Gastroesophageal sphincter (tissue), 4 donors: ENCODE data around the gene TAS2R1. TPM values are rescaled to one million over a fixed set of nuclear protein-coding genes. Genes with fewer than 3 reads are reported as not detected.

ENCODE experiments used
- ATAC-seq: fragments of 150-250 bp; one replicate; pipeline ENCODE4 v1.9.1; 2016; ENCODE audit warnings: mild to moderate bottlenecking, moderate library complexity
- H3K27ac ChIP-seq, 4 donors: fragments of 200-600 bp; sonication (generic) in 3 of 4; 1 replicate in 3 of 4; 2 replicates in 1 of 4; pipeline ENCODE4 v1.5.1; 2016 to 2019
- H3K27me3 ChIP-seq: fragments of 200-600 bp; sonication (generic); one replicate; pipeline ENCODE4 v1.5.1; 2019
- H3K36me3 ChIP-seq, 2 donors: fragments of 200-600 bp; sonication (generic); one replicate each; pipeline ENCODE4 v1.5.1; 2019; ENCODE audit warnings: control low read depth in 1 of 2
- H3K4me1 ChIP-seq, 3 donors: fragments of 200-600 bp; sonication (generic); 1 replicate in 2 of 3; 2 replicates in 1 of 3; pipeline ENCODE4 v1.5.1; 2016 to 2019; ENCODE audit warnings: control low read depth in 2 of 3
- H3K4me3 ChIP-seq, 2 donors: fragments of 200-600 bp; sonication (generic); one replicate each; pipeline ENCODE4 v1.5.1; 2019; ENCODE audit warnings: mild to moderate bottlenecking in 1 of 2, moderate library complexity in 1 of 2
- H3K9me3 ChIP-seq, 3 donors: fragments of 200-600 bp; sonication (generic); one replicate each; pipeline ENCODE4 v1.5.1; 2017 to 2019; ENCODE audit warnings: control low read depth in 2 of 3
- CTCF ChIP-seq, 4 experiments: fragments of 200-600 bp in 2 of 4; fragments of 450-650 bp in 2 of 4; sonication (generic) in 1 of 4; IDR thresholded peaks; one replicate each; pipeline ENCODE4 v1.5.1; 2017 to 2019; ENCODE audit warnings: antibody characterized with exemption in 4 of 4, mild to moderate bottlenecking in 2 of 4, moderate library complexity in 2 of 4
- EP300 ChIP-seq: sonication (generic); formaldehyde crosslinking; IDR thresholded peaks from one replicate; pipeline ENCODE4 v1.6.1; 2017; ENCODE audit warnings: antibody characterized with exemption, mild to moderate bottlenecking
- POLR2A ChIP-seq, 2 donors: fragments of 450-650 bp; IDR thresholded peaks; one replicate each; pipeline ENCODE4 v1.6.1; 2017; ENCODE audit warnings: antibody characterized with exemption in 2 of 2, mild to moderate bottlenecking in 2 of 2, moderate library complexity in 1 of 2
- POLR2AphosphoS5 ChIP-seq: sonication (generic); formaldehyde crosslinking; IDR thresholded peaks from one replicate; pipeline ENCODE4 v1.6.1; 2017; ENCODE audit warnings: antibody characterized with exemption
- WGBS, 2 donors: methylation state at CpG; one replicate each; pipeline ENCODE4 v1.1.5; 2018; ENCODE audit warnings: low coverage in 1 of 2; 5-methylcytosine and 5-hydroxymethylcytosine counted together
- total RNA-seq, 4 donors: library from RNA; depleted of rRNA; stranded (reverse); fragments of >200 nt; gene quantifications; one replicate each; pipeline ENCODE4 v1.1.0, GENCODE V29; 2016

The TAS2R1 gene
- total RNA-seq, 4 donors from 2014 or later, result not detected

DNA sequence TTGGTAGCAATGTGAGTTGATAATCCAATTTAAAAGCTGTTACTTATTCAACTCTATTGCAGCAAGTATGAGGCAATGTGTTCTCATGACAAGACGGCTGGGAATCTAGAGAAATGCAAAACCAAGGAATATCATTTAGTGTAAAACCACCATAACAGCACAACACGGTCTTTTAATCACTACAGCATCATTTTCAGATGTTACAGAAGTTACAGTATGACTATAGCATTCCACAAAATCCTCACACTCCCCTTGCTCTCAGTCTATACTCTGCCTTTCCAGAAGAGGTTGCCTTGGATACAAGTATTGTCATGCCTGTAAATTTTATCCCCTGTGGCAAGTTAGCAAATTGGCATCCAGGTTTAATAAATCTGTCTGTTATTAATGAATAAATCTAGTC is 28.6 kb upstream of the TAS2R1 start:
- Histone ChIP-seq H3K27ac (no peak overlapping the region), H3K4me1 (peaks cover 0 to 12% (median 0%) of the 10 kb centered on the region in 3 donors), H3K36me3 (no peaks in the 10 kb centered on the region), H3K27me3 (no peaks in the 10 kb centered on the region), H3K9me3 (no peaks in the 10 kb centered on the region), H3K4me3 (no peak overlapping the region)
- no peak for TF ChIP-seq EP300
- no peak for TF ChIP-seq POLR2AphosphoS5
- no peak for TF ChIP-seq CTCF (IDR thresholded peaks at IDR 0.05)
- TF ChIP-seq POLR2A (IDR thresholded peaks at IDR 0.05), result no peak
- WGBS, 2 donors, result 75 to 79% methylated on average over 2 of the region's 2 CpGs
- no peak for ATAC-seq

DNA sequence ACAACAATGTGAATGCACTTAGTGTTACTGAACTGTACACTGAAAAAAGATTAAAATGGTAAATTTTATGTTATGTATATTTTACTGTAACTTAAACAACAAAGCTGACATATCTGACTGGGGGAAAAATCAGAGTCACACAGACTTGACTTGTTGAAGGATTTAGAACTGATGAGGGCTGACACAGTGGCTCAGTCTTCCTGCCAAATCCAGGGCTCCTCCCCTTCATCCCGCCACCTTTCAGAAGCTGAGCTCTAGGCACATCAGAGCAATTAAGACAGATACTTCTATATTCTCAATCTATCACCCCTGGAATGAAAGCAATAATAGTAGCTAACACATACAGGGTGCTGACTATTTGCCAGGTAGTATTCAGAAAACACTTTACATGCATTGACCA is 27.7 kb upstream of the TAS2R1 start:
- no peak for ATAC-seq
- peaks cover 0 to 17% (median 0%) of the 10 kb centered on the region in 3 donors for H3K4me1 ChIP-seq
- 50% methylated on average over 1 of the region's 1 CpG; no CpG with 5 or more reads in 1 of the 2 donors for WGBS, 2 donors
- H3K9me3 ChIP-seq, result no peaks in the 10 kb centered on the region
- no peaks in the 10 kb centered on the region for H3K27me3 ChIP-seq
- no peak overlapping the region for H3K4me3 ChIP-seq
- H3K27ac ChIP-seq, result no peak overlapping the region
- TF ChIP-seq EP300, result no peak
- no peak for TF ChIP-seq CTCF (IDR thresholded peaks at IDR 0.05)
- H3K36me3 ChIP-seq, result no peaks in the 10 kb centered on the region

DNA sequence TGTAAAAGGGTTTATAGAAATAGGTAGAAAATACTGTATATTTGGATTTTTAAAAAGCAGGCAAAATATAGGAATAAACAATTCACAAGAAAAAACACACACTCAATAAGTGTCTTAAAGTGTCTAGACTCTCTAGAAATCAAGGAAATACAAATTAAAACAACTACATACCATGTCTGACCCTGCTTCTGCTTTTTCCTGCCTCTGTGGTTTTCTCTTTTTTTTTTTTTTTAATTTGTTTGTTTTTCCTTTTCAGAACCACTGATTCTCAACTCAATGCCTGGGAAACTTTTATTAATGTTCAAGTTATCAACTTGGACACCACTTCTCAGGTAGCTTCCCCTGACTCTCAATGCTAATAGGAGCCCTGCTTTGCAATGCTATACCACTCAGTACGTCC is 25.5 kb upstream of the TAS2R1 start:
- TF ChIP-seq EP300 (no peak), POLR2A (IDR thresholded peaks at IDR 0.05) (no peak), POLR2AphosphoS5 (no peak)
- ATAC-seq, result no peak
- H3K36me3 ChIP-seq, result no peaks in the 10 kb centered on the region
- no peak overlapping the region for H3K27ac ChIP-seq
- WGBS, 2 donors, result 75 to 100% methylated on average over 1 of the region's 1 CpG
- H3K4me3 ChIP-seq, result no peak overlapping the region
- H3K4me1 ChIP-seq, result peaks cover 0 to 17% (median 0%) of the 10 kb centered on the region in 3 donors
- no peaks in the 10 kb centered on the region for H3K9me3 ChIP-seq
- H3K27me3 ChIP-seq, result no peaks in the 10 kb centered on the region

DNA sequence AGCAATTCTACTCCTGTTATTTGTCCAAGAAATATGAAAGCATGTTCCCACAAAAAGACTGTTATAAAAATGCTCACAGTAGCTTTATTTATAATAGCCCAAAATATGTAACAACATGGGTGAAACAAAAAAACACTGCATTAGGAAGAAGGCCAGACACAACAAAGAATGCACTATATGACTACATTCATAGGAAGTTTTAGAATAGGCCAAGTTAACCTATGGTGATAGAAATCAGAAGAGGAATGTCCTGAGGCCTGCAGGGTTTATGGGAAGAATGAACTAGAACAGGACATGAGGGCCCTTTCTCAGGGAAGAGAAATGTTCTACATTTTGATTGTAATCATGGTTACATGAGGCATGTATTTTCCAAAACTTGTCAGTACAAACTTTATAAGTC is 24.7 kb upstream of the TAS2R1 start:
- Histone ChIP-seq H3K4me1 (peaks cover 0 to 17% (median 0%) of the 10 kb centered on the region in 3 donors), H3K27me3 (no peaks in the 10 kb centered on the region), H3K4me3 (no peak overlapping the region), H3K27ac (no peak overlapping the region), H3K36me3 (no peaks in the 10 kb centered on the region), H3K9me3 (no peaks in the 10 kb centered on the region)
- no peak for ATAC-seq
- TF ChIP-seq EP300, result no peak
- TF ChIP-seq POLR2AphosphoS5, result no peak
- TF ChIP-seq CTCF (IDR thresholded peaks at IDR 0.05), result no peak
- no peak for TF ChIP-seq POLR2A (IDR thresholded peaks at IDR 0.05)

DNA sequence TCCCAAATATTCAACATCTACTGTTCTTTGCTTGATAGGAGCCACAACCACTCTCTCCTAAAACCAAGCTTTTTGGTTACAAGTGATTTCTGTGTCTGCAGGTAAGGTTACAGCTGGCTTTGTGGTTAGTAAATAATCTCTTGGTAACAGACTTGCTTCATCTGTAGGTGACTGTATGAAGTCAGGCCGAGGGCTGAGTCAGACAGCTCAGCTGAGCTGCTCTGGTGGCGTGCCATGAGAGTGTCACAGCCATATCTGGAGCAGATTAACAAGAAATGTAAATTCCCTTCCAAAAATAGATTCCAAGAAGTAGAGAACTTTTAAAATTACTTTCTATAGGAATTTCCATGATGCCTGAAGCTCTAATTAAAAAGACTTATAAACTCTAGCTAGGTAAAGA is 23.7 kb upstream of the TAS2R1 start:
- H3K36me3 ChIP-seq, result no peaks in the 10 kb centered on the region
- no peak overlapping the region for H3K4me3 ChIP-seq
- TF ChIP-seq EP300 (no peak), POLR2AphosphoS5 (peak; percentile 37)
- peak overlapping the region in 1 of 4 donors; percentile 4 for H3K27ac ChIP-seq
- H3K4me1 ChIP-seq, result peaks cover 0 to 17% (median 0%) of the 10 kb centered on the region in 3 donors
- H3K9me3 ChIP-seq, result no peaks in the 10 kb centered on the region
- 5 to 50% methylated on average over 1 to 2 of the region's 2 CpGs for WGBS, 2 donors
- no peak for ATAC-seq
- no peaks in the 10 kb centered on the region for H3K27me3 ChIP-seq

DNA sequence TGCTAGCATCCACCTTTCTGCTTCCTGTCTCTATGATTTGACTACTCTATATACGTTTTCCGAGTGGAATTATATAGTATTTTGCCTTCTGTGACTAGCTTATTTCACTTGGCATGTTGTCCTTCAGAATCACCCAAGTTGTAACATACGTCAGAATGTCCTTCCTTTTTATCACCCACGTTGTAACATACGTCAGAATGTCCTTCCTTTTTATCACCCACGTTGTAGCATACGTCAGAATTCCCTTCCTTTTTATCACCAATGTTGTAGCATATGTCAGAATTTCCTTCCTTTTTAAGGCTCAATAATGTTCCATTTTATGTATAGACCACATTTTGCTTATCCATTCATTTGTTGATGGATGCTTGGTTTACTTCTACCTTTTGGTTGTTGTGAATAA is 22.9 kb upstream of the TAS2R1 start:
- no peaks in the 10 kb centered on the region for H3K27me3 ChIP-seq
- H3K9me3 ChIP-seq, result no peaks in the 10 kb centered on the region
- no peaks in the 10 kb centered on the region for H3K36me3 ChIP-seq
- H3K27ac ChIP-seq, result no peak overlapping the region
- H3K4me3 ChIP-seq, result no peak overlapping the region
- peaks cover 0 to 17% (median 0%) of the 10 kb centered on the region in 3 donors for H3K4me1 ChIP-seq
- 74 to 81% methylated on average over 6 to 7 of the region's 7 CpGs for WGBS, 2 donors
- no peak for ATAC-seq
- TF ChIP-seq POLR2AphosphoS5 (no peak), EP300 (no peak), POLR2A (IDR thresholded peaks at IDR 0.05) (no peak), CTCF (IDR thresholded peaks at IDR 0.05) (no peak)
